Gastroesophageal sphincter (tissue), 4 donors: ENCODE measurements around the gene MAP4K4. TPM values are rescaled to one million over a fixed set of nuclear protein-coding genes. Genes with fewer than 3 reads are reported as not detected.

Experiments
- ATAC-seq: fragments of 150-250 bp; one replicate; pipeline ENCODE4 v1.9.1; 2016; ENCODE audit warnings: mild to moderate bottlenecking, moderate library complexity
- H3K27ac ChIP-seq, 4 donors: fragments of 200-600 bp; sonication (generic) in 3 of 4; 1 replicate in 3 of 4; 2 replicates in 1 of 4; pipeline ENCODE4 v1.5.1; 2016 to 2019
- H3K27me3 ChIP-seq: fragments of 200-600 bp; sonication (generic); one replicate; pipeline ENCODE4 v1.5.1; 2019
- H3K36me3 ChIP-seq, 2 donors: fragments of 200-600 bp; sonication (generic); one replicate each; pipeline ENCODE4 v1.5.1; 2019; ENCODE audit warnings: control low read depth in 1 of 2
- H3K4me1 ChIP-seq, 3 donors: fragments of 200-600 bp; sonication (generic); 1 replicate in 2 of 3; 2 replicates in 1 of 3; pipeline ENCODE4 v1.5.1; 2016 to 2019; ENCODE audit warnings: control low read depth in 2 of 3
- H3K4me3 ChIP-seq, 2 donors: fragments of 200-600 bp; sonication (generic); one replicate each; pipeline ENCODE4 v1.5.1; 2019; ENCODE audit warnings: mild to moderate bottlenecking in 1 of 2, moderate library complexity in 1 of 2
- H3K9me3 ChIP-seq, 3 donors: fragments of 200-600 bp; sonication (generic); one replicate each; pipeline ENCODE4 v1.5.1; 2017 to 2019; ENCODE audit warnings: control low read depth in 2 of 3
- EP300 ChIP-seq: sonication (generic); formaldehyde crosslinking; IDR thresholded peaks from one replicate; pipeline ENCODE4 v1.6.1; 2017; ENCODE audit warnings: antibody characterized with exemption, mild to moderate bottlenecking
- POLR2A ChIP-seq, 2 donors: fragments of 450-650 bp; IDR thresholded peaks; one replicate each; pipeline ENCODE4 v1.6.1; 2017; ENCODE audit warnings: antibody characterized with exemption in 2 of 2, mild to moderate bottlenecking in 2 of 2, moderate library complexity in 1 of 2
- POLR2AphosphoS5 ChIP-seq: sonication (generic); formaldehyde crosslinking; IDR thresholded peaks from one replicate; pipeline ENCODE4 v1.6.1; 2017; ENCODE audit warnings: antibody characterized with exemption
- WGBS, 2 donors: methylation state at CpG; one replicate each; pipeline ENCODE4 v1.1.5; 2018; ENCODE audit warnings: low coverage in 1 of 2; 5-methylcytosine and 5-hydroxymethylcytosine counted together
- total RNA-seq, 4 donors: library from RNA; depleted of rRNA; stranded (reverse); fragments of >200 nt; gene quantifications; one replicate each; pipeline ENCODE4 v1.1.0, GENCODE V29; 2016
- TF ChIP-seq, protein P1 (sequence below), 4 experiments: fragments of 200-600 bp in 2 of 4; fragments of 450-650 bp in 2 of 4; sonication (generic) in 1 of 4; IDR thresholded peaks; one replicate each; pipeline ENCODE4 v1.5.1; 2017 to 2019; ENCODE audit warnings: antibody characterized with exemption in 4 of 4, mild to moderate bottlenecking in 2 of 4, moderate library complexity in 2 of 4

MAP4K4 gene
- total RNA-seq, 4 donors from 2014 or later, result 35.8 to 59.5 (median 48.9) TPM

DNA sequence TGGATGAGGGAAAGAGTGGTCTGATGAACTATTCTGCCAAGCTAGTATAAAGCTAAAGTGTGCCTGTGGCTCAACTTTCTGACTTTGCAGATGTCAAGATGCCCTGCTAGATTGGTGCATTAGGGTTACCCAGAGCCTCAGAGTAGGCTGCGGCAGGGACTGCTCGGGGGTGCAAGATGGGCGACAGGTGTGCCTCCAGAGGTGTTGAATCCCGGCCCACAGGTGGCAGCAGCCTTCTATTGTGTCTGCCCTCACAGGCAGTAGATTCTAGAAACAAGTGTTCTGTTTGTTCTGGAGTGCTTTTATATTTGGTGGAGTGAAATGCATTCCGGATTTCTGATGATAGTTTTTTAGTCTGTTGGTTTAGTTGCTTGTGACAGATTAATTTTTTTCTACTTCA, 162.7 kb downstream of the MAP4K4 start:
- no peak for TF ChIP-seq EP300
- TF ChIP-seq, protein P1, sequence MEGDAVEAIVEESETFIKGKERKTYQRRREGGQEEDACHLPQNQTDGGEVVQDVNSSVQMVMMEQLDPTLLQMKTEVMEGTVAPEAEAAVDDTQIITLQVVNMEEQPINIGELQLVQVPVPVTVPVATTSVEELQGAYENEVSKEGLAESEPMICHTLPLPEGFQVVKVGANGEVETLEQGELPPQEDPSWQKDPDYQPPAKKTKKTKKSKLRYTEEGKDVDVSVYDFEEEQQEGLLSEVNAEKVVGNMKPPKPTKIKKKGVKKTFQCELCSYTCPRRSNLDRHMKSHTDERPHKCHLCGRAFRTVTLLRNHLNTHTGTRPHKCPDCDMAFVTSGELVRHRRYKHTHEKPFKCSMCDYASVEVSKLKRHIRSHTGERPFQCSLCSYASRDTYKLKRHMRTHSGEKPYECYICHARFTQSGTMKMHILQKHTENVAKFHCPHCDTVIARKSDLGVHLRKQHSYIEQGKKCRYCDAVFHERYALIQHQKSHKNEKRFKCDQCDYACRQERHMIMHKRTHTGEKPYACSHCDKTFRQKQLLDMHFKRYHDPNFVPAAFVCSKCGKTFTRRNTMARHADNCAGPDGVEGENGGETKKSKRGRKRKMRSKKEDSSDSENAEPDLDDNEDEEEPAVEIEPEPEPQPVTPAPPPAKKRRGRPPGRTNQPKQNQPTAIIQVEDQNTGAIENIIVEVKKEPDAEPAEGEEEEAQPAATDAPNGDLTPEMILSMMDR (IDR thresholded peaks at IDR 0.05), result no peak
- no peak for TF ChIP-seq POLR2AphosphoS5
- TF ChIP-seq POLR2A (IDR thresholded peaks at IDR 0.05), result no peak
- WGBS, 2 donors, result 50 to 85% methylated on average over 1 to 5 of the region's 5 CpGs
- peaks cover 0 to 84% of the 10 kb centered on the region in 2 donors for H3K36me3 ChIP-seq
- ATAC-seq, result no peak
- H3K4me3 ChIP-seq, result no peak overlapping the region
- H3K27me3 ChIP-seq, result no peaks in the 10 kb centered on the region
- no peaks in the 10 kb centered on the region for H3K4me1 ChIP-seq
- no peaks in the 10 kb centered on the region for H3K9me3 ChIP-seq
- H3K27ac ChIP-seq, result no peak overlapping the region

DNA sequence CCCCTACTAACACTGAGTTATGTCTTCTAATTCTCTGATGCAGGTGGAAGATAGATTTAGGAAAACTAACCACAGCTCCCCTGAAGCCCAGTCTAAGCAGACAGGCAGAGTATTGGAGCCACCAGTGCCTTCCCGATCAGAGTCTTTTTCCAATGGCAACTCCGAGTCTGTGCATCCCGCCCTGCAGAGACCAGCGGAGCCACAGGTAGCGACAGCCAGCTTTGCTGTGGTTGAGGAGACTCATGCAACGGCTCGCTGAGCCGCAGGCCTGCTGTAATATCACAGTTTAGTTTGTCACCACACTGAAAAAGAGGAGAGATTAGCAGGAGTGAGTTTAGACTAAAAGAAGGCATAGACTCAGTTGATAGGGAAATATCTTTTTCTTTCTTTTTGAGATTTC, 163.3 kb downstream of the MAP4K4 start:
- TF ChIP-seq, protein P1 (IDR thresholded peaks at IDR 0.05), result no peak
- TF ChIP-seq POLR2AphosphoS5 (no peak), EP300 (no peak), POLR2A (IDR thresholded peaks at IDR 0.05) (no peak)
- no peak for ATAC-seq
- Histone ChIP-seq H3K9me3 (no peaks in the 10 kb centered on the region), H3K4me3 (no peak overlapping the region), H3K4me1 (no peaks in the 10 kb centered on the region), H3K36me3 (peaks cover 0 to 86% of the 10 kb centered on the region in 2 donors), H3K27ac (no peak overlapping the region), H3K27me3 (no peaks in the 10 kb centered on the region)
- 78 to 90% methylated on average over 7 to 8 of the region's 8 CpGs for WGBS, 2 donors

DNA sequence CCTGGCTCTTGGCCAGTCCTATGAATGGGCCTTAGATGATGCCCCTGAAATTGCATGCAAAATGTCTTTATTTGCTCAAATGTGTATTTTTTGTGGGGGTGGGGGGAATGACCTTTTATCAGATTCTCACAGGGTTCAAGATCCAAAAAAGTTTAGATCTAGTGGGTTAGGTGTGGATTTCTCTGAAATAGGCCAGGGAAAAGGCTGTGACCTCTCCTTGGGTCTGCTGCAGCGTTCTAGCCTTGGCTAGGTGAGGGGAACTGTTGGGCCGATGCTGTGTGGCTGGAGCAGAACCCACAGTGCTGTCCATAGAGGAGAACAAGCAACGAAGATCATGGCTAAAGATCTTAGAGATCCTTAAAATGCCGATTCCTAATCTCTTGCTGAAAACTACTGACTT, 163.9 kb downstream of the MAP4K4 start:
- 92 to 100% methylated on average over 1 to 4 of the region's 4 CpGs for WGBS, 2 donors
- peaks cover 0 to 86% of the 10 kb centered on the region in 2 donors for H3K36me3 ChIP-seq
- no peaks in the 10 kb centered on the region for H3K27me3 ChIP-seq
- ATAC-seq, result no peak
- H3K9me3 ChIP-seq, result no peaks in the 10 kb centered on the region
- no peak overlapping the region for H3K4me3 ChIP-seq
- H3K27ac ChIP-seq, result no peak overlapping the region
- TF ChIP-seq POLR2AphosphoS5, result no peak
- TF ChIP-seq, protein P1 (IDR thresholded peaks at IDR 0.05), result no peak
- TF ChIP-seq POLR2A (IDR thresholded peaks at IDR 0.05), result no peak
- no peak for TF ChIP-seq EP300
- H3K4me1 ChIP-seq, result no peaks in the 10 kb centered on the region

DNA sequence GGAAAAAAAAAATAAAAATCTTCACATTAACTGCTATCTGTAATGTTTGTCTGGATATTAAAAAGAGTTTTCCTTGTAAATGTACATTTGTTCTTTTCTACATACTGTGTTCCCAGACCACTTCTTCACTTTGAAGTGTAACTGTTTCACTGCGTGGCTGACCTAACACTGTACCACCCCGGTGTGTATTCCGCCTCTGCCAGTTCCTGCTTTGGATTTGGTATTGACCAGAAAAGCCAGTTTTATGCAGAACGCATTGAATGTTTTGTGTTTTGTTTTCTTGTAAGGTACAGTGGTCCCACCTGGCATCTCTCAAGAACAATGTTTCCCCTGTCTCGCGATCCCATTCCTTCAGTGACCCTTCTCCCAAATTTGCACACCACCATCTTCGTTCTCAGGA, 166.0 kb downstream of the MAP4K4 start:
- Histone ChIP-seq H3K36me3 (peaks cover 0 to 87% of the 10 kb centered on the region in 2 donors), H3K9me3 (no peaks in the 10 kb centered on the region), H3K4me1 (no peaks in the 10 kb centered on the region), H3K27me3 (no peaks in the 10 kb centered on the region), H3K4me3 (no peak overlapping the region), H3K27ac (no peak overlapping the region)
- WGBS, 2 donors, result 84 to 87% methylated on average over 4 to 7 of the region's 7 CpGs
- TF ChIP-seq EP300 (no peak), POLR2AphosphoS5 (no peak), POLR2A (IDR thresholded peaks at IDR 0.05) (no peak)
- TF ChIP-seq, protein P1 (IDR thresholded peaks at IDR 0.05), result no peak
- ATAC-seq, result no peak

DNA sequence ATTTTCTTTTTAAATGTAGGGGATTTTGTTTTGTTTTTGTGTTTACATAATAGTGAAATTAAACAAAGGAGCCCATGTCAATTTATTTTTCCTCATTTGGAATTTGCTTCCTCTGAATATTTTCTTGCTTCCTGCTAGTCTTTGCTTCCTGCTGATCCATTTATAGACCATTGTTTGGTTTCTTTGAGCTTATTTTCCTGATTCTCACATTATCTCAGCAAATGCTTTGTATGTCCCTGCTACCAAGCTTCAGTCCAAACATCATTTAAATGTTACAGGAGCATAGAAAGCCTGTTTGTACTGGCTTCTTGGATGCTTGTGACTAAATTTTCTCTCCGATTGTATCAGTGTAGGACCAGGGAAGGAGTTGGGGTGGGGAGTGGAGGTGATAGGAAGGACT, 166.9 kb downstream of the MAP4K4 start:
- no peaks in the 10 kb centered on the region for H3K27me3 ChIP-seq
- ATAC-seq, result no peak
- H3K36me3 ChIP-seq, result peaks cover 0 to 87% of the 10 kb centered on the region in 2 donors
- TF ChIP-seq POLR2AphosphoS5 (no peak), POLR2A (IDR thresholded peaks at IDR 0.05) (no peak), EP300 (no peak)
- WGBS, 2 donors, result 83 to 94% methylated on average over 1 of the region's 1 CpG
- H3K4me1 ChIP-seq, result no peaks in the 10 kb centered on the region
- H3K27ac ChIP-seq, result no peak overlapping the region
- no peaks in the 10 kb centered on the region for H3K9me3 ChIP-seq
- no peak overlapping the region for H3K4me3 ChIP-seq
